IMR-90 (cell line): ENCODE measurements around the gene RASL10A. TPM values are rescaled to one million over a fixed set of nuclear protein-coding genes. Genes with fewer than 3 reads are reported as not detected.

Source experiments
- ATAC-seq: fragments of 200-7000 bp; cut with Tn5 transposase; 2 replicates; pipeline ENCODE4 v1.9.1; 2020; ENCODE audit warnings: low read depth, mild to moderate bottlenecking, moderate library complexity
- BruUV-seq: library from RNA; stranded (reverse); fragments of 400-500 nt; replicated peaks from 2 replicates; lab custom pipeline; 2021; lab: Mats Ljungman, UMichigan
- CTCF ChIA-PET: fragments of 300-600 bp; formaldehyde crosslinking; extraction: SDS; loops from one replicate; lab custom pipeline; 2021; ENCODE audit warnings: antibody characterized with exemption; lab: Yijun Ruan, JAX
- POLR2A ChIA-PET: fragments of 300-600 bp; sonication (Branson Sonifier 250); formaldehyde crosslinking; loops from one replicate; lab custom pipeline; 2022; ENCODE audit warnings: antibody characterized with exemption; ENCODE audit not compliant: unreplicated experiment; lab: Charles Lee
- DNase-seq: peaks from one replicate; pipeline ENCODE4 v3.0.0; 2013
- H2AFZ ChIP-seq: replicated peaks from 2 replicates; pipeline ENCODE3; 2013; ENCODE audit warnings: low read length, mild to moderate bottlenecking; ENCODE audit not compliant: poor library complexity
- H2AK5ac ChIP-seq: 2 replicates; pipeline ENCODE4 v1.6.1; 2013; ENCODE audit warnings: low read depth, low read length, inconsistent platforms
- H2AK9ac ChIP-seq: replicated peaks from 2 replicates; pipeline ENCODE3; 2013; ENCODE audit warnings: mild to moderate bottlenecking, low read depth, low read length, moderate library complexity; ENCODE audit not compliant: poor library complexity
- H2BK120ac ChIP-seq: 2 replicates; pipeline ENCODE4 v1.6.1; 2013; ENCODE audit warnings: low read depth, low read length, inconsistent platforms
- H2BK15ac ChIP-seq: 3 replicates; pipeline ENCODE4 v1.6.1; 2013; ENCODE audit warnings: low read depth, low read length, inconsistent platforms
- H2BK20ac ChIP-seq: 2 replicates; pipeline ENCODE4 v1.6.1; 2013; ENCODE audit warnings: low read depth, mild to moderate bottlenecking, inconsistent platforms, low read length, moderate library complexity
- H2BK5ac ChIP-seq: 2 replicates; pipeline ENCODE4 v1.6.1; 2013; ENCODE audit warnings: mild to moderate bottlenecking, low read depth, low read length, inconsistent platforms; ENCODE audit not compliant: poor library complexity, severe bottlenecking
- H3K14ac ChIP-seq: replicated peaks from 2 replicates; pipeline ENCODE4 v1.6.1; 2013; ENCODE audit warnings: low read depth, low read length, inconsistent platforms
- H3K18ac ChIP-seq: 2 replicates; pipeline ENCODE4 v1.6.1; 2013; ENCODE audit warnings: low read depth, low read length, control low read depth
- H3K23ac ChIP-seq: 2 replicates; pipeline ENCODE4 v1.6.1; 2013; ENCODE audit warnings: low read depth, low read length, inconsistent platforms
- H3K27ac ChIP-seq: 2 replicates; pipeline ENCODE4 v1.5.1; 2013; ENCODE audit warnings: mild to moderate bottlenecking, control low read depth, low read length; ENCODE audit not compliant: insufficient read depth
- H3K27me3 ChIP-seq: 2 replicates; pipeline ENCODE4 v1.6.1; 2013; ENCODE audit warnings: low read length; ENCODE audit not compliant: control insufficient read depth, insufficient read depth
- H3K36me3 ChIP-seq: 2 replicates; pipeline ENCODE4 v1.6.1; 2013; ENCODE audit warnings: low read length, mixed read lengths; ENCODE audit not compliant: control insufficient read depth, insufficient read depth
- H3K4ac ChIP-seq: 2 replicates; pipeline ENCODE4 v1.6.1; 2013; ENCODE audit warnings: low read depth, low read length, inconsistent platforms
- H3K4me1 ChIP-seq: 2 replicates; pipeline ENCODE4 v1.6.1; 2013; ENCODE audit warnings: low read length, mixed read lengths; ENCODE audit not compliant: control insufficient read depth, insufficient read depth
- H3K4me2 ChIP-seq: 2 replicates; pipeline ENCODE4 v1.6.1; 2013; ENCODE audit warnings: low read depth, mild to moderate bottlenecking, control low read depth, low read length, moderate library complexity
- H3K4me3 ChIP-seq: 2 replicates; pipeline ENCODE4 v1.5.1; 2013; ENCODE audit warnings: low read depth, mild to moderate bottlenecking, control low read depth, low read length, moderate library complexity; ENCODE audit not compliant: insufficient read depth
- H3K56ac ChIP-seq: 2 replicates; pipeline ENCODE4 v1.6.1; 2013; ENCODE audit warnings: low read length, inconsistent platforms; ENCODE audit not compliant: insufficient read depth; ENCODE audit errors: extremely low read depth
- H3K79me1 ChIP-seq, 2 experiments: 2 replicates each; pipeline ENCODE4 v1.6.1; 2013; ENCODE audit warnings: low read length in 2 of 2, inconsistent platforms in 1 of 2, low read depth in 1 of 2
- H3K9ac ChIP-seq: 2 replicates; pipeline ENCODE4 v1.6.1; 2013; ENCODE audit warnings: low read depth, low read length, control low read depth
- H3K9me1 ChIP-seq: 2 replicates; pipeline ENCODE4 v1.6.1; 2013; ENCODE audit warnings: low read length, inconsistent platforms; ENCODE audit not compliant: insufficient read depth
- H3K9me3 ChIP-seq: 2 replicates; pipeline ENCODE4 v1.6.1; 2013; ENCODE audit warnings: low read length; ENCODE audit not compliant: control insufficient read depth, insufficient read depth
- H4K20me1 ChIP-seq: 2 replicates; pipeline ENCODE4 v1.6.1; 2013; ENCODE audit warnings: low read length, inconsistent platforms; ENCODE audit not compliant: insufficient read depth
- H4K5ac ChIP-seq: 2 replicates; pipeline ENCODE4 v1.6.1; 2013; ENCODE audit warnings: mild to moderate bottlenecking, low read depth, low read length, control low read depth
- H4K8ac ChIP-seq, 2 experiments: 2 replicates each; pipeline ENCODE4 v1.6.1; 2013; ENCODE audit warnings: low read depth in 2 of 2, low read length in 2 of 2, control low read depth in 1 of 2, inconsistent platforms in 1 of 2
- H4K91ac ChIP-seq: 2 replicates; pipeline ENCODE4 v1.6.1; 2013; ENCODE audit warnings: low read depth, low read length, inconsistent platforms; ENCODE audit not compliant: insufficient read depth
- BHLHE40 ChIP-seq: fragments of 150-350 bp; IDR thresholded peaks from 2 replicates; pipeline ENCODE4 v1.6.1; 2016; ENCODE audit warnings: mild to moderate bottlenecking, low read depth, low read length
- MAFK ChIP-seq: IDR thresholded peaks from 2 replicates; pipeline ENCODE4 v1.6.1; 2012; ENCODE audit warnings: low read depth, low read length, improper control_type of control experiment
- MXI1 ChIP-seq: IDR thresholded peaks from 2 replicates; pipeline ENCODE4 v1.6.1; 2012; ENCODE audit warnings: low read depth, mild to moderate bottlenecking, low read length, moderate library complexity, borderline replicate concordance
- RFX5 ChIP-seq: IDR thresholded peaks from 2 replicates; pipeline ENCODE4 v1.8.0; 2012; ENCODE audit warnings: low read depth, mild to moderate bottlenecking, low read length, moderate library complexity
- WGBS, 2 experiments: methylation state at CpG; one replicate each; pipeline versions ENCODE4 v1.1.5 to v1.1.7; 2013; ENCODE audit warnings: missing lambda C conversion rate in 2 of 2; ENCODE audit not compliant: insufficient read length in 1 of 2; ENCODE audit errors: extremely low coverage in 2 of 2; 5-methylcytosine and 5-hydroxymethylcytosine counted together
- dilution Hi-C: fragments of 300-500 bp; cut with HindIII; formaldehyde crosslinking; loops from one replicate; pipeline ENCODE4 v1.14.3; 2018; ENCODE audit warnings: low sequenced_read_pairs; ENCODE audit not compliant: unreplicated experiment
- in situ Hi-C: fragments of 300-500 bp; cut with MboI; formaldehyde crosslinking; loops from 3 replicates; pipeline ENCODE4 v1.14.3; 2019; ENCODE audit warnings: low sequenced_read_pairs, inconsistent platforms, mixed read lengths
- intact Hi-C: fragments of 100-400 bp; cut with micrococcal nuclease; formaldehyde crosslinking; loops from 2 replicates; pipeline ENCODE4 v1.10.0; 2022
- polyA plus RNA-seq, 3 experiments: library from polyadenylated mRNA; depleted of rRNA; stranded (reverse); fragments of >200 nt; gene quantifications; 2 replicates each; pipeline ENCODE4 v1.2.3, GENCODE V29; 2012; ENCODE audit warnings: low replicate concordance in 1 of 3
- total RNA-seq: library from RNA; depleted of rRNA; stranded (reverse); fragments of >200 nt; gene quantifications from 2 replicates; pipeline ENCODE4 v1.2.3, GENCODE V29; 2012
- TF ChIP-seq, protein P1 (sequence below): fragments of 150-350 bp; IDR thresholded peaks from 2 replicates; pipeline ENCODE4 v1.6.1; 2017; ENCODE audit warnings: mild to moderate bottlenecking, antibody characterized with exemption, low read length, low read depth

RASL10A gene
- total and polyA plus RNA-seq, 2 of the 4 experiments (the other 2 are of a cell fraction) = 0.26 TPM; not detected in 1

GRCh38 chr22:29341849-29342127 is 26.3 kb upstream of the RASL10A start:
- DNase-seq (no peak), ATAC-seq (no peak)
- Histone ChIP-seq H2BK15ac (no peak overlapping the region), H2BK20ac (no peak overlapping the region), H4K8ac (no peak overlapping the region), H3K23ac (no peak overlapping the region), H3K14ac (no peak overlapping the region), H2AFZ (no peak overlapping the region), H3K4ac (no peak overlapping the region), H2BK5ac (no peak overlapping the region), H2AK9ac (peak overlapping the region; percentile 55), H3K4me3 (no peak overlapping the region), H3K18ac (no peak overlapping the region), H3K4me1 (no peaks in the 10 kb centered on the region), H4K20me1 (peaks cover 11% of the 10 kb centered on the region), H3K56ac (no peak overlapping the region), H3K27me3 (no peaks in the 10 kb centered on the region), H4K5ac (no peak overlapping the region), H4K91ac (no peak overlapping the region), H3K27ac (no peak overlapping the region), H3K36me3 (peaks cover 55% of the 10 kb centered on the region), H2BK120ac (no peak overlapping the region), H3K4me2 (no peak overlapping the region), H2AK5ac (no peak overlapping the region), H3K9ac (no peak overlapping the region), H3K9me1 (no peaks in the 10 kb centered on the region), H3K79me1 (no peaks in the 10 kb centered on the region), H3K9me3 (no peaks in the 10 kb centered on the region)
- TF ChIP-seq MXI1 (no peak), RFX5 (no peak), MAFK (no peak), BHLHE40 (no peak)
- TF ChIP-seq, protein P1, sequence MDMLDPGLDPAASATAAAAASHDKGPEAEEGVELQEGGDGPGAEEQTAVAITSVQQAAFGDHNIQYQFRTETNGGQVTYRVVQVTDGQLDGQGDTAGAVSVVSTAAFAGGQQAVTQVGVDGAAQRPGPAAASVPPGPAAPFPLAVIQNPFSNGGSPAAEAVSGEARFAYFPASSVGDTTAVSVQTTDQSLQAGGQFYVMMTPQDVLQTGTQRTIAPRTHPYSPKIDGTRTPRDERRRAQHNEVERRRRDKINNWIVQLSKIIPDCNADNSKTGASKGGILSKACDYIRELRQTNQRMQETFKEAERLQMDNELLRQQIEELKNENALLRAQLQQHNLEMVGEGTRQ = no peak
- WGBS, 2 experiments = 100% methylated on average over 1 of the region's 2 CpGs; no CpG with 5 or more reads in 1 of the 2 experiments
- intact Hi-C loops (no loop called here), dilution Hi-C loops (no loop called here), in situ Hi-C loops (no loop called here)
- no TSS peak for BruUV-seq
- POLR2A ChIA-PET = no interaction called here
- CTCF ChIA-PET = no interaction called here
